H4 (cell line): ENCODE data around the gene SLC1A5. TPM values are rescaled to one million over a fixed set of nuclear protein-coding genes. Genes with fewer than 3 reads are reported as not detected.

ENCODE experiments used
- DNase-seq: peaks from one replicate; pipeline ENCODE4 v3.0.0-alpha.2; 2015; ENCODE audit warnings: low spot score
- total RNA-seq: library from RNA; depleted of rRNA; stranded (reverse); fragments of >200 nt; shearing (Covaris generic); gene quantifications from 2 replicates; pipeline ENCODE4 v1.2.3, GENCODE V29; 2014; rRNA removed

The SLC1A5 gene
- total RNA-seq, 1 experiment from 2014 or later, result 159 TPM

DNA sequence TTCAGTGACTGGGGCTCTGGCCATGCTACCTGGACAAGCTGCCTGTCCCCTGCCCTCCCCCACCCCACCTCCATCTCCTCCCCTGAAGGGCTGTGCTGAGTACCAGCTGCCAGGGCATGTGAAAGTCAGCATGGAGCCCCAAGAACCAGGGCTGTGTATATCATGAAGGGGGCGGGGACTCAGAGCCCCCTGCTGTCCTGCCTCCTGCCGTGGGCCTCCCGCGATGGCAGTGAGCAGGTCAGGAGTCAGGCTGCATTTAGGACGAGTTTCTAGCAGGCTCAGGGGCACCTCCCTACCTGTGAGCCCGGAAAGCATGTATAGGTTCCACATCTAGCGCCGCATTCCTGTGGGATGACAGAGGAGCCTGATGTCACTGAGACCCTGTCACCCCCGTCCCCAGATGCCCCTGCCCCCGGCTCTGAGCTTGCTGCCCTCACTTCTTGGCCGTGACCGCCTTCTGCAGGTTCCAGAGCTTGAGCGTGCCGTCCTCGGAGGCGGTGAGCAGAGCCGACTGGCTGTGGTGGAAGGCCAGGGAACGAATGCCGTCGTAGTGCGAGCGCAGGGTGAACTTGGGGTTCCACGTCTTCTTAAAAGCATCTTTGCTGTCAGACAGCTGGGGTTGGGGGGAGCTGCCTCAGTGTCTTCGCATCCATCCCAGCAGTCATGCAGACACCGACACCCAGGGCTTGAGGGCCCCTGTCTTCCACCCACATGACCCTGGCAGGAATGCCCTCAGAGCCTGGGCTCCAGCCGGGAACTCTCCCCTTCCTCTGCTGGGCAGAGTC is 63.2 kb downstream of the SLC1A5 start:
- no peak for DNase-seq

Other genes with a start within 250 kb of the SLC1A5 start
- gene CALM3, start 187.3 kb downstream of the SLC1A5 start, total RNA-seq, result 166 TPM in 2 replicates
- 0.06 and 0.08 TPM in 2 replicates for gene PTGIR, start 163.5 kb downstream of the SLC1A5 start, total RNA-seq
- not detected in 2 replicates for gene GNG8, start 152.4 kb downstream of the SLC1A5 start, total RNA-seq
- gene DACT3, start 127.4 kb downstream of the SLC1A5 start, total RNA-seq, result 0.56 and 0.78 TPM in 2 replicates
- 14.3 and 18.0 TPM in 2 replicates for gene PRKD2, start 71.5 kb downstream of the SLC1A5 start, total RNA-seq
- 16.2 and 33.4 TPM in 2 replicates for gene FKRP, start 42.5 kb downstream of the SLC1A5 start, total RNA-seq
- gene STRN4, start 42.1 kb downstream of the SLC1A5 start, total RNA-seq, result 29.9 and 33.5 TPM in 2 replicates
- gene AP2S1, start 62.3 kb upstream of the SLC1A5 start, total RNA-seq, result 363 and 394 TPM in 2 replicates
- 24.0 and 27.1 TPM in 2 replicates for gene ARHGAP35, start 72.4 kb upstream of the SLC1A5 start, total RNA-seq
- 0.29 TPM in 1 of 2 replicates, not detected in the other for gene NPAS1, start 231.2 kb upstream of the SLC1A5 start, total RNA-seq